WTC11 (cell line): ENCODE data around the gene PANX2. TPM values are rescaled to one million over a fixed set of nuclear protein-coding genes. Genes with fewer than 3 reads are reported as not detected.
A peak's percentile ranks its signal among the peaks of the same experiment; 100 is the strongest.

ENCODE experiments used
- ATAC-seq: fragments of 200-7000 bp; cut with Tn5 transposase; 2 replicates; pipeline ENCODE4 v1.10.0; 2021; ENCODE audit warnings: mild to moderate bottlenecking, moderate library complexity
- CTCF ChIA-PET: fragments of 300-600 bp; sonication (Branson Sonifier 250); formaldehyde crosslinking; loops from one replicate; lab custom pipeline; 2021; ENCODE audit warnings: antibody characterized with exemption; lab: Charles Lee
- POLR2A ChIA-PET: fragments of 350-600 bp; sonication (Branson Sonifier 250); formaldehyde crosslinking; loops from one replicate; lab custom pipeline; 2021; ENCODE audit warnings: antibody characterized with exemption; lab: Charles Lee
- DNase-seq: peaks from one replicate; pipeline ENCODE4 v3.0.0; 2021; ENCODE audit warnings: low spot score
- H3K27ac Mint-ChIP-seq: 2 replicates; pipeline ENCODE4 v1.8.0; 2021; ENCODE audit warnings: mixed read lengths
- H3K27me3 Mint-ChIP-seq: 2 replicates; pipeline ENCODE4 v1.8.0; 2021; ENCODE audit warnings: low read depth, mild to moderate bottlenecking, moderate library complexity, mixed read lengths
- H3K36me3 Mint-ChIP-seq: 2 replicates; pipeline ENCODE4 v1.8.0; 2021; ENCODE audit warnings: mixed read lengths
- H3K4me1 Mint-ChIP-seq: 2 replicates; pipeline ENCODE4 v1.8.0; 2022; ENCODE audit warnings: mixed read lengths
- H3K4me3 Mint-ChIP-seq: 2 replicates; pipeline ENCODE4 v1.8.0; 2021; ENCODE audit warnings: mild to moderate bottlenecking, moderate library complexity, mixed read lengths
- H3K9me3 Mint-ChIP-seq: 2 replicates; pipeline ENCODE4 v1.8.0; 2021; ENCODE audit warnings: mixed read lengths
- AR ChIP-seq: fragments of 250-450 bp; sonication (Bioruptor Pico); IDR thresholded peaks from 2 replicates; pipeline ENCODE4 v1.9.0; 2021; ENCODE audit warnings: mild to moderate bottlenecking
- ETV6 ChIP-seq: sonication (generic); formaldehyde crosslinking; IDR thresholded peaks from 2 replicates; pipeline ENCODE4 v1.8.1; 2022; ENCODE audit warnings: mild to moderate bottlenecking, missing genetic modification reagents
- FOXJ3 ChIP-seq: sonication (generic); formaldehyde crosslinking; IDR thresholded peaks from 2 replicates; pipeline ENCODE4 v1.9.0; 2021; ENCODE audit warnings: missing genetic modification reagents, mild to moderate bottlenecking, borderline replicate concordance
- FOXP4 ChIP-seq: sonication (generic); formaldehyde crosslinking; IDR thresholded peaks from 2 replicates; pipeline ENCODE4 v1.8.0; 2022; ENCODE audit warnings: mild to moderate bottlenecking, missing genetic modification reagents
- KAT7 ChIP-seq: sonication (generic); formaldehyde crosslinking; IDR thresholded peaks from 2 replicates; pipeline ENCODE4 v1.8.1; 2023; ENCODE audit warnings: missing genetic modification reagents, mild to moderate bottlenecking, borderline replicate concordance
- NFATC4 ChIP-seq: fragments of 250-450 bp; sonication (Bioruptor Pico); IDR thresholded peaks from 2 replicates; pipeline ENCODE4 v1.9.0; 2021; ENCODE audit warnings: mild to moderate bottlenecking
- NR1H2 ChIP-seq: sonication (generic); formaldehyde crosslinking; IDR thresholded peaks from 2 replicates; pipeline ENCODE4 v1.9.0; 2021; ENCODE audit warnings: mild to moderate bottlenecking, moderate library complexity, missing genetic modification reagents
- PREB ChIP-seq: sonication (generic); formaldehyde crosslinking; IDR thresholded peaks from 2 replicates; pipeline ENCODE4 v1.8.1; 2022; ENCODE audit warnings: mild to moderate bottlenecking, missing genetic modification reagents, moderate library complexity, borderline replicate concordance
- TEAD1 ChIP-seq: sonication (generic); formaldehyde crosslinking; IDR thresholded peaks from 2 replicates; pipeline ENCODE4 v1.8.0; 2022; ENCODE audit warnings: mild to moderate bottlenecking, missing genetic modification reagents
- USF2 ChIP-seq: sonication (generic); formaldehyde crosslinking; IDR thresholded peaks from 2 replicates; pipeline ENCODE4 v1.8.1; 2023; ENCODE audit warnings: mild to moderate bottlenecking, missing genetic modification reagents, moderate library complexity
- ZNF219 ChIP-seq: sonication (generic); formaldehyde crosslinking; IDR thresholded peaks from 2 replicates; pipeline ENCODE4 v1.8.0; 2023; ENCODE audit warnings: missing genetic modification reagents, mild to moderate bottlenecking, borderline replicate concordance
- ZNF396 ChIP-seq: fragments of 250-450 bp; sonication (Bioruptor Pico); IDR thresholded peaks from 2 replicates; pipeline ENCODE4 v1.8.0; 2021; ENCODE audit warnings: mild to moderate bottlenecking, moderate library complexity, borderline replicate concordance
- ZNF416 ChIP-seq: fragments of 250-450 bp; sonication (Bioruptor Pico); IDR thresholded peaks from 2 replicates; pipeline ENCODE4 v1.9.0; 2021; ENCODE audit warnings: mild to moderate bottlenecking, inconsistent platforms
- ZNF512 ChIP-seq: sonication (generic); formaldehyde crosslinking; IDR thresholded peaks from 2 replicates; pipeline ENCODE4 v1.8.1; 2022; ENCODE audit warnings: missing genetic modification reagents, borderline replicate concordance
- ZNF671 ChIP-seq: fragments of 250-450 bp; sonication (Bioruptor Pico); IDR thresholded peaks from 2 replicates; pipeline ENCODE4 v1.8.0; 2021; ENCODE audit warnings: mild to moderate bottlenecking
- total RNA-seq: library from RNA; stranded (reverse); gene quantifications from 3 replicates; pipeline ENCODE4 v1.2.3, GENCODE V29; 2021
- TF ChIP-seq, protein P1 (sequence below): sonication (generic); formaldehyde crosslinking; IDR thresholded peaks from 2 replicates; pipeline ENCODE4 v1.8.1; 2023; ENCODE audit warnings: mild to moderate bottlenecking, missing genetic modification reagents, moderate library complexity
- TF ChIP-seq, protein P2 (sequence below): sonication (generic); formaldehyde crosslinking; IDR thresholded peaks from 2 replicates; pipeline ENCODE4 v1.8.0; 2022; ENCODE audit warnings: mild to moderate bottlenecking, missing genetic modification reagents

PANX2 gene
- total RNA-seq, 1 experiment from 2014 or later: 10.2 TPM

DNA sequence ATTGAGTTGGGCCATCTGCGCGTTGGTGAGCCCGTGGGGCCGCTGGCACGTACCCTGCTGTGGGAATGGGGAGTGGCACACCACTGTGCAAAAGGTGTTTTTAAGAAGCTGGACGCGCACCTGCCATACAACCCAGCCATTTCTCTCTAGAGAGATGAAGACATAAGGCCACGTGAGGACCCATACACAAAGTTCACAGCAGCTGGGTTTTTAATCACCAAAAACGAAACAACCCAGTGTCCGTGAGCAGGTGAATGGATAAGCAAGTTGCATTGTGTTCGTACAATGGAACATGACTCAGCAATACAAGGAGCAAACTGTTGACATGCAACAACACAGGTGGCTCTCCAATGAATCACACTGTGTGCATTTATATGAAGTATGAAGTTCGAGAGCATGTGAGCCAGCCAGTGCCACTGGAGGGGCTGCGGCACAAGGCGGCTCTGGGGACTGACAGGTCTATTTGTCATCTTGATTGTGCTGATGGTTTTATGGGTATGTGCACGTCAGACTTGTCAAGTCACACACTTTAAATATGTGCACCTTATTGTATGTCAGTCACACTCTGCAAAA is 30.6 kb upstream of the PANX2 start:
- Mint-ChIP-seq H3K4me3 (no peak overlapping the region), H3K27me3 (no peaks in the 10 kb centered on the region; the same call in 1 of the 2 replicates)
- TF ChIP-seq ZNF396 (CRISPR knock-in tag) (no peak), AR (CRISPR knock-in tag) (no peak), ZNF416 (CRISPR knock-in tag) (no peak), TEAD1 (CRISPR knock-in tag) (no peak), USF2 (CRISPR knock-in tag) (no peak), FOXJ3 (no peak), ZNF512 (no peak), KAT7 (CRISPR knock-in tag) (no peak), PREB (CRISPR knock-in tag) (no peak), ZNF671 (CRISPR knock-in tag) (no peak), ZNF219 (CRISPR knock-in tag) (no peak), NFATC4 (no peak), FOXP4 (CRISPR knock-in tag) (no peak), NR1H2 (CRISPR knock-in tag) (no peak), ETV6 (CRISPR knock-in tag) (no peak)
- TF ChIP-seq, protein P1, sequence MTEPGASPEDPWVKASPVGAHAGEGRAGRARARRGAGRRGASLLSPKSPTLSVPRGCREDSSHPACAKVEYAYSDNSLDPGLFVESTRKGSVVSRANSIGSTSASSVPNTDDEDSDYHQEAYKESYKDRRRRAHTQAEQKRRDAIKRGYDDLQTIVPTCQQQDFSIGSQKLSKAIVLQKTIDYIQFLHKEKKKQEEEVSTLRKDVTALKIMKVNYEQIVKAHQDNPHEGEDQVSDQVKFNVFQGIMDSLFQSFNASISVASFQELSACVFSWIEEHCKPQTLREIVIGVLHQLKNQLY (CRISPR knock-in tag): no peak
- TF ChIP-seq, protein P2, sequence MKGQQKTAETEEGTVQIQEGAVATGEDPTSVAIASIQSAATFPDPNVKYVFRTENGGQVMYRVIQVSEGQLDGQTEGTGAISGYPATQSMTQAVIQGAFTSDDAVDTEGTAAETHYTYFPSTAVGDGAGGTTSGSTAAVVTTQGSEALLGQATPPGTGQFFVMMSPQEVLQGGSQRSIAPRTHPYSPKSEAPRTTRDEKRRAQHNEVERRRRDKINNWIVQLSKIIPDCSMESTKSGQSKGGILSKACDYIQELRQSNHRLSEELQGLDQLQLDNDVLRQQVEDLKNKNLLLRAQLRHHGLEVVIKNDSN (CRISPR knock-in tag): no peak
- TF ChIP-seq, all 79 proteins: peak for 0
- Mint-ChIP-seq H3K9me3 (no peaks in the 10 kb centered on the region), H3K4me1 (no peaks in the 10 kb centered on the region; the same call in 1 of the 2 replicates), H3K36me3 (no peaks in the 10 kb centered on the region), H3K27ac (peak overlapping the region; percentile 34; the same call in 1 of the 2 replicates)
- DNase-seq (no peak), ATAC-seq (no peak)
- ChIA-PET CTCF (no interaction called here), POLR2A (no interaction called here)
